Renal cortex interstitium (tissue), 11 donors: Measurements from ENCODE around the gene P3H3. TPM values are rescaled to one million over a fixed set of nuclear protein-coding genes. Genes with fewer than 3 reads are reported as not detected.
"Not testable (repeated sequence)": the region's sequence is repeated elsewhere in the genome, so short reads cannot be mapped to it uniquely, and the experiment has no call there.

ENCODE experiments used
- DNase-seq, 11 donors: peaks; one replicate each; pipeline ENCODE4 v3.0.0-alpha.2; 2013; ENCODE audit warnings: low read depth in 9 of 11, low spot score in 4 of 11; ENCODE audit errors: extremely low read depth in 1 of 11
- polyA plus RNA-seq, 3 donors: library from polyadenylated mRNA; unstranded; fragments of 120-200 nt; gene quantifications; one replicate each; pipeline ENCODE4 v1.2.1, GENCODE V29; 2013; ENCODE audit not compliant: insufficient read length in 3 of 3

P3H3 gene
- polyA plus RNA-seq, 3 donors: 24.4 to 41.2 (median 35.2) TPM

GRCh38 chr12:6851921-6852650 is 23.9 kb downstream of the P3H3 start, which contains the start of gene USP5:
Gene USP5 (plus strand): TSS chr12:6852150. CDS start chr12:6852180, 30 bp downstream.
- DNase-seq: peak; percentile 97 to 99 (median 99)

DNA sequence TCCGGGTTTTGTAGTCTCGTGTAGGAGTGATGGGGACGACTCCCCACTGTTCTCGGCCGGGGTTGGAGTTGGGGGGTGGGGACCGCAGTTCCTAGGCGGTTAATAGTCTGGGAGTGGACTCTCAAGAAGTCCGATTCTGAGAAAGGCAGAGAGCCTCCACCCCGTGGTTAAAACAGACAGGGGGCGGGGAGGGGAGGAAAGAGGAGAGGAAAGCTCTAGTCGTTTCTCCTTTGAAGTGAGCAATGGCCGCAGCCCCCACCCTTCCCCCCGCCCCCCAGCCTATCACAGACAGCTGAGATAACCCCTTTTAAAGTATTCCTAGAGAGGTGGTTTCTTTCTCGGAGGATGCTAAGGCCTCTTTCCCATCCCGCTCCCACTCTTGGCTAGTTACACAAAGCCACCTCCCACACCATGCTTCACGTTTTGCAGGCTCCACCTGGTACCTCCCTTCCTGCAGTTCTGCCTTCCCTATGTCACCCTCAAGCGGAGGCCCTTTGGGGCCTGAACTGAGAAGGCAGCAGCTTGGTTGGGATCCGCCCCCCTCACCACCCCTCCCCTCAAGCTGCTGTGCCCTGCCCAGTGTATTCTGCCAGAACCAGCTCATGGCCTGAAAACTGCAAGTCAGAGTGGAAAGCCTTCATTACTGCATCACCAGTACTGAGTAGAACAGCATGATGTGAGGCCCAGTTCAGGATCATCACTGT is 24.6 kb downstream of the P3H3 start:
- DNase-seq: no peak

DNA sequence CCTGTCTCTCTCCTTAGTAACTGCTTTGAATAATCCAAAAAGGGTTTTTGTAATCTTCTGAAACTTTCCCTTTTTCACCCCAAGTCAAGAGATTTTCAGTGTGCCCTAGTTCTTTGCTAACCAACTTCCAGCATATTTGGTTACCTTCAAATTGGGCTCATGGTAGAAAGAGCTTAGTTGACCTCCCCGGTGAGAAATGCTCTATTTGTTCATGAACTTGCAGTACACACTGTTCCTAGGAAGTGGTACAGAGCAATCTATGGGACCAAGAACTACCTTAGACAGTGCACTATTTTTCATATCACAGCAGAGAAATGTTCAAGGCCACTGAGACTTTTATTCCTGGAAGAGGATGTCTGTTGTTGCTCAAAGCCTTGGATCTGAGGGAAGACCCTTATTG is 25.4 kb downstream of the P3H3 start:
- no peak for DNase-seq

GRCh38 chr12:6854036-6854435 is 25.8 kb downstream of the P3H3 start:
- DNase-seq: no peak

DNA sequence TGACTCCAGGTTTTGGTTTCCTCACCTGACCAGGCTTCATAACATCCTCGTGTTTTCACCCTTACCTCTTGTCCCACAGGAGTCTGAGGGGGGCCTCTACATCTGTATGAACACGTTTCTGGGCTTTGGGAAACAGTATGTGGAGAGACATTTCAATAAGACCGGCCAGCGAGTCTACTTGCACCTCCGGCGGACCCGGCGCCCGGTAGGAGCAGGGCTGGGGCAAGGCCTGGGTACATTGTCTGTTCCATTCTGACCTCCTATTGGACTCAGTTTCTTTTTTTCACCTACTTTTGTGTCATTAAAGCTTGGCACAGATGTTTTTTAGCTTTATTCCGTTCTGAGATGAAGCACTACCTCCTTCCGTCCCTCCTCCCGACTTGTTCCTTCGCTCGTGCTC is 27.1 kb downstream of the P3H3 start:
- DNase-seq: no peak

GRCh38 chr12:6858799-6859198 is 30.6 kb downstream of the P3H3 start:
- no peak for DNase-seq

GRCh38 chr12:6860116-6860515 is 31.9 kb downstream of the P3H3 start:
- no peak for DNase-seq

DNA sequence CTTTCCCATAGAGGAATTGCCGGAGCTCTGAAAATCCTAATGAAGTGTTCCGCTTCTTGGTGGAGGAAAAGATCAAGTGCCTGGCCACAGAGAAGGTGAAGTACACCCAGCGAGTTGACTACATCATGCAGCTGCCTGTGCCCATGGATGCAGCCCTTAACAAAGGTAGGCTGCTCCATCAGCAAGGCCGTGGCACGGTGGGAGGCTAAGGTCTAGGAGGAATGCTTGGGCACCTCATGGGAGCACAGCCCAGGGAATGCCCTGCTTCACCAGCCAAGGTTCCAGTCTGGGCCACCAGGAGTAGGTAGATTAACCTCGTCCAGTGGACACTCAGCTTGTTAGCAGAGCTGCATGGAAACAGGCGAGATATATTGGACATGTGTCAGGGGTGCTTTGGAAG is 32.7 kb downstream of the P3H3 start:
- no peak for DNase-seq

GRCh38 chr12:6861391-6861790 is 33.2 kb downstream of the P3H3 start:
- no peak for DNase-seq

DNA sequence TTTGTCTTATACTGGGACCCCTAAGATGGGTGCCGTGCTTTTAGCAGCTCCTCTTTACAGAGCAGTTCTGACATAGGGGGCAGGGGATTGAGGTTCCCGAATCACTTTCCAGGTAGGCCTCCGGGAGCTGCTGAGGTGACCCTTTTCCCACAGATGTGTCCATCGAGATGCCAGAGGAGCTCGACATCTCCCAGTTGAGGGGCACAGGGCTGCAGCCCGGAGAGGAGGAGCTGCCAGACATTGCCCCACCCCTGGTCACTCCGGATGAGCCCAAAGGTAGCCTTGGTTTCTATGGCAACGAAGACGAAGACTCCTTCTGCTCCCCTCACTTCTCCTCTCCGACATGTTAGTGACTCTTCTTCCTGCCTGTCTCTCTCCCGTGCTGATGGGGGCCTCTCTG is 34.8 kb downstream of the P3H3 start:
- no peak for DNase-seq

DNA sequence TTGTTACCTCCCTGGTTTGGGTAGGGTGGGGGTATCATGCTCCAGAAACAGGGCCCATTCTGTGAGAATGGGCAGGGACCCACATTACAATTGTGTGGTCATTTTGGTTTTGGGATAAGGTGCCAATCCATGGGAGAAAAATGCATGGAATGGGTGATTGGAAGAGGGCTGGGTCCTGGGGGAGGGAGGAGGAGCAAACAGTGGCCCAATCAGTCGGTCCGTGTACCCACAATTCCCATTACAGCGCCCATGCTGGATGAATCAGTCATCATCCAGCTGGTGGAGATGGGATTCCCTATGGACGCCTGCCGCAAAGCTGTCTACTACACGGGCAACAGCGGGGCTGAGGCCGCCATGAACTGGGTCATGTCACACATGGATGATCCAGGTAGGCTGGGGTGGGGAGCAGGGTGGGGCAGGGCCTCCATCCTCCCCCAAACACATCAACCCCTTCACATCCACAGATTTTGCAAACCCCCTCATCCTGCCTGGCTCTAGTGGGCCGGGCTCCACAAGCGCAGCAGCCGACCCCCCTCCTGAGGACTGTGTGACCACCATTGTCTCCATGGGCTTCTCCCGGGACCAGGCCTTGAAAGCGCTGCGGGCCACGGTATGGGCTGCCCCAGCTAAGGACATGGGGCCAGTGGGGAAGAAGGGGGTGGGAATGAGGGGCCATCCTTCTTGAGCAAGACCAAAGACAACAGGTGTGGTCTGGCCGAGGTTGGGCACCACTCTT is 35.5 kb downstream of the P3H3 start:
- no peak for DNase-seq

GRCh38 chr12:6865307-6865706 is 37.1 kb downstream of the P3H3 start:
- not testable (repeated sequence) for DNase-seq

GRCh38 chr12:6866163-6866919 is 38.1 kb downstream of the P3H3 start:
- DNase-seq: no peak

DNA sequence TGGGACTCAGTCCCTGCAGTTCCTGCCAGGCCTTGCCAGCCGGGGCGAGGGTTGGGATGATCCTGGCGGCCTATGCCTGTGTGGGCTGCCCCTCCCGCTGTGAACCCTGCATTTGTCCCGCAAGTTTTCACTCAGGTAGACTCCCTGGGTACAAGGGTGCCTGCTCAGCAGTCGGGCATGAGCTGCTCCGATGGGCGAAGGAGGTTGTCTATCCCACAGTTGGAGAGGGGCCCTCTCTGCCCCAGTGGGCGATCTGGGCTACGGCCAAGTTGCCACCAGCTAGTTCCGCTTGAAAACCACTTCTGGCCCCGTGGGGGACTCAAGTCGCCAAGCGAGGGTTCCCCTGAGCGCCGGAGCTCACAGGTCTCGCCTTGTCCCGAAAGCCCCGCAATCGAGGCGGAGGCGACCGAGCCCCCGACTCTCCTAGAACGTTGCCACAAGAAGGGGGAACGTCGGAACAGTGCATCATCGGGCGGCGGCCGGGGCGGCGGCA is 38.8 kb downstream of the P3H3 start:
- DNase-seq: no peak

GRCh38 chr12:6867413-6868210 is 39.4 kb downstream of the P3H3 start, which contains the start of gene TPI1:
Gene TPI1 (plus strand): TSS chr12:6867531. CDS start chr12:6867567, 36 bp downstream.
- DNase-seq: peak in 8 of 11 donors; percentile 61 to 79 (median 70)

- no peak for DNase-seq
These were observed 40.2 kb downstream of the P3H3 start for GRCh38 chr12:6868211-6869048.
